Transverse colon (tissue), 4 donors: ENCODE measurements around the gene CEP104.

Experiments used
- POLR2A ChIP-seq: fragments of 450-650 bp; IDR thresholded peaks from one replicate; pipeline ENCODE4 v1.6.1; 2016; ENCODE audit warnings: antibody characterized with exemption, mild to moderate bottlenecking, moderate library complexity
- POLR2AphosphoS5 ChIP-seq, 3 donors: sonication (generic); formaldehyde crosslinking; IDR thresholded peaks; one replicate each; pipeline ENCODE4 v1.6.1; 2016; ENCODE audit warnings: antibody characterized with exemption in 3 of 3
- TF ChIP-seq, protein P1 (sequence below), 5 experiments: fragments of 200-600 bp in 3 of 5; fragments of 450-650 bp in 2 of 5; sonication (generic) in 3 of 5; IDR thresholded peaks; 1 replicate in 2 of 5; 2 replicates in 3 of 5; pipeline ENCODE4 v1.5.1; 2016 to 2017; ENCODE audit warnings: antibody characterized with exemption in 5 of 5, inconsistent platforms in 3 of 5, mild to moderate bottlenecking in 2 of 5, moderate library complexity in 1 of 5

DNA sequence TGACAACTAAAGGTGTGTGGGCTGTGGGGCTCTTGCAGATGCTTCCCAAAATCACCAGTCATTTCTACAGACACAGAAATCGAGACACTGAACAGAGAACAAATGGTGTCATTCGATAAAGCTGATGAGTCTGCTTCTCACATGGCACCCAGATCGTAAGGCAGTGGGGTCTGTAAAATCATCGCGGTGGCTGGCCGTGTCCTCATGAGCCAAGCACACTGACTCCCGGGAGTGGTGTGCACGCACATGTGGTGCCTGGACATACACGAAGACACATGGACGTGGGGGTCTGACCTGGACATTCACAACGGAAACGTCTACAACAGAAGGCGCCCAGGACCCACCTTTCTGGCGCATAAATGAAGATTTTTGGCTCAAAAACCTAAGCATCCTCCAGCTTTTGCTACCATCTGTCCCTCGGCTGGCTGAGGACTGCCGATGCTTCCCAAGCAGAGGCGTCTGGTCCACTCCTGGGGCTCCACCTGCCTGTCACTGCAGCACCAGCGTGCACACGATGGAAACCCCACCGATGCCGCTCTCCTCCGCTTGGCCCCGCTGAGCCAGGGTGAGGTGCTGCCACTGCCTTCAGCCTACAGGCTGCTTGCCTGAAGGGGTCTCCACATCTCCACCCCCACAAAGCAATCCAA lies 77.6 kb downstream of the CEP104 start:
- TF ChIP-seq POLR2A: no peak
- TF ChIP-seq, protein P1, sequence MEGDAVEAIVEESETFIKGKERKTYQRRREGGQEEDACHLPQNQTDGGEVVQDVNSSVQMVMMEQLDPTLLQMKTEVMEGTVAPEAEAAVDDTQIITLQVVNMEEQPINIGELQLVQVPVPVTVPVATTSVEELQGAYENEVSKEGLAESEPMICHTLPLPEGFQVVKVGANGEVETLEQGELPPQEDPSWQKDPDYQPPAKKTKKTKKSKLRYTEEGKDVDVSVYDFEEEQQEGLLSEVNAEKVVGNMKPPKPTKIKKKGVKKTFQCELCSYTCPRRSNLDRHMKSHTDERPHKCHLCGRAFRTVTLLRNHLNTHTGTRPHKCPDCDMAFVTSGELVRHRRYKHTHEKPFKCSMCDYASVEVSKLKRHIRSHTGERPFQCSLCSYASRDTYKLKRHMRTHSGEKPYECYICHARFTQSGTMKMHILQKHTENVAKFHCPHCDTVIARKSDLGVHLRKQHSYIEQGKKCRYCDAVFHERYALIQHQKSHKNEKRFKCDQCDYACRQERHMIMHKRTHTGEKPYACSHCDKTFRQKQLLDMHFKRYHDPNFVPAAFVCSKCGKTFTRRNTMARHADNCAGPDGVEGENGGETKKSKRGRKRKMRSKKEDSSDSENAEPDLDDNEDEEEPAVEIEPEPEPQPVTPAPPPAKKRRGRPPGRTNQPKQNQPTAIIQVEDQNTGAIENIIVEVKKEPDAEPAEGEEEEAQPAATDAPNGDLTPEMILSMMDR (IDR thresholded peaks at IDR 0.05): no peak
- TF ChIP-seq POLR2AphosphoS5 (IDR thresholded peaks at IDR 0.05): no peak
